ENCODE measurements around the gene TPST2. TPM values are rescaled to one million over a fixed set of nuclear protein-coding genes. Genes with fewer than 3 reads are reported as not detected.

Gene TPST2
- total RNA-seq, 1 donor from 2014 or later, result 29.1 TPM

Small RNA genes within 50 kb of the gene (microRNA-seq; reads per million reads assigned to microRNA genes)
- 3.6 reads per million, percentile 4 among the genes with 10 or more reads in this experiment for gene MIR548J

Other genes with a start within 250 kb of the TPST2 start
- 0.19 TPM for gene ASPHD2, start 160.9 kb downstream of the TPST2 start, total RNA-seq
- 8.5 TPM for gene HPS4, start 106.3 kb downstream of the TPST2 start, total RNA-seq
- gene SRRD, start 106.3 kb downstream of the TPST2 start, total RNA-seq, result 20.9 TPM
- gene TFIP11, start 77.7 kb downstream of the TPST2 start, total RNA-seq, result 20.3 TPM
- gene CRYBB1, start 27.9 kb upstream of the TPST2 start, total RNA-seq, result 0.87 TPM
- gene CRYBA4, start 31.8 kb upstream of the TPST2 start, total RNA-seq, result not detected
- gene MIAT, start 67.5 kb upstream of the TPST2 start, total RNA-seq, result 0.38 TPM

Measured in Right ventricle myocardium inferior (tissue), 1 donor.